GM12873 (cell line): ENCODE data around the gene KCNJ6.

ENCODE experiments used
- TF ChIP-seq, protein P1 (sequence below): IDR thresholded peaks from 2 replicates; pipeline ENCODE4 v1.5.1; 2012; ENCODE audit warnings: low read depth, mild to moderate bottlenecking, moderate library complexity, low read length, control low read depth; ENCODE audit not compliant: insufficient read depth; ENCODE audit errors: missing control alignments

KCNJ6 gene, protein sequence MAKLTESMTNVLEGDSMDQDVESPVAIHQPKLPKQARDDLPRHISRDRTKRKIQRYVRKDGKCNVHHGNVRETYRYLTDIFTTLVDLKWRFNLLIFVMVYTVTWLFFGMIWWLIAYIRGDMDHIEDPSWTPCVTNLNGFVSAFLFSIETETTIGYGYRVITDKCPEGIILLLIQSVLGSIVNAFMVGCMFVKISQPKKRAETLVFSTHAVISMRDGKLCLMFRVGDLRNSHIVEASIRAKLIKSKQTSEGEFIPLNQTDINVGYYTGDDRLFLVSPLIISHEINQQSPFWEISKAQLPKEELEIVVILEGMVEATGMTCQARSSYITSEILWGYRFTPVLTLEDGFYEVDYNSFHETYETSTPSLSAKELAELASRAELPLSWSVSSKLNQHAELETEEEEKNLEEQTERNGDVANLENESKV

DNA sequence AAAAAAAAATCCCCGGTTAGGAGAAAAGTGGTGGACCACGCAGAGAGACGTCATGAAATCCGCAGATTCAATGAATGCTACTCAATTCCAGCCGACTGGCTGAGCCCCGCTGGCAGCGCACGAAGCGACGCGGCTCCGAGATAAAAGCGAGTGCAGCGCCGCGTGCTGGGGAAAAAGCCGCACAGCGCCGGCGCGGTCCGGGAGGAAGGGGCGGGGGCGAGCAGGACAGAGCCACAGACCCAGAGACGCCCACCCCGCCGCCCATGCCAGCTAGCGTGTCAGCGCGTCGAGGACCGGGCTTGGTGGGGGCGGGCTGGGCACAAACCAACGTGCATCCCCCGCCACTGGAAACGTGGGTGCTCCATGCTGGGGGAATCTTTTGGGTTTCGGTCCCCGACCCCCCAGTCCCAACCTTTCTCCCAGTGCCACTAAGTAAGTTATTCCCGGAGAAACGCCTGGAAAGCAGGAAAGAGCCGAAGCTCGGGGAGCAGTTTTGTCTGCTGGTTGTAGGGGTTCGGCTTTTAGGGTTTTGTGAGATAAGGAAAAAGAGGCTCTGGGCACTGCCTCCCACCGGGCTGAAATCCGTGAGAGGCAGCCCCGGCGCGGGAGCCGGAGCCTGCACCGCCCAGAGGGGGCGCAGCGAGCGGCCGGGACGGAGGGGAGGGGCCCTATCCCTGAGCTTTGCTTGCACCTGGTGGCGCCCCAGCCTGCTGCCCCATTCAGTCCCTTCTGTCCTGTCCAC lies at the start of gene KCNJ6:
TSS of gene KCNJ6 (minus strand) at position 148 of the 742 bp plus-strand sequence. CDS start 75,775 bp downstream, outside the sequence.
- TF ChIP-seq, protein P1, sequence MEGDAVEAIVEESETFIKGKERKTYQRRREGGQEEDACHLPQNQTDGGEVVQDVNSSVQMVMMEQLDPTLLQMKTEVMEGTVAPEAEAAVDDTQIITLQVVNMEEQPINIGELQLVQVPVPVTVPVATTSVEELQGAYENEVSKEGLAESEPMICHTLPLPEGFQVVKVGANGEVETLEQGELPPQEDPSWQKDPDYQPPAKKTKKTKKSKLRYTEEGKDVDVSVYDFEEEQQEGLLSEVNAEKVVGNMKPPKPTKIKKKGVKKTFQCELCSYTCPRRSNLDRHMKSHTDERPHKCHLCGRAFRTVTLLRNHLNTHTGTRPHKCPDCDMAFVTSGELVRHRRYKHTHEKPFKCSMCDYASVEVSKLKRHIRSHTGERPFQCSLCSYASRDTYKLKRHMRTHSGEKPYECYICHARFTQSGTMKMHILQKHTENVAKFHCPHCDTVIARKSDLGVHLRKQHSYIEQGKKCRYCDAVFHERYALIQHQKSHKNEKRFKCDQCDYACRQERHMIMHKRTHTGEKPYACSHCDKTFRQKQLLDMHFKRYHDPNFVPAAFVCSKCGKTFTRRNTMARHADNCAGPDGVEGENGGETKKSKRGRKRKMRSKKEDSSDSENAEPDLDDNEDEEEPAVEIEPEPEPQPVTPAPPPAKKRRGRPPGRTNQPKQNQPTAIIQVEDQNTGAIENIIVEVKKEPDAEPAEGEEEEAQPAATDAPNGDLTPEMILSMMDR = no peak

DNA sequence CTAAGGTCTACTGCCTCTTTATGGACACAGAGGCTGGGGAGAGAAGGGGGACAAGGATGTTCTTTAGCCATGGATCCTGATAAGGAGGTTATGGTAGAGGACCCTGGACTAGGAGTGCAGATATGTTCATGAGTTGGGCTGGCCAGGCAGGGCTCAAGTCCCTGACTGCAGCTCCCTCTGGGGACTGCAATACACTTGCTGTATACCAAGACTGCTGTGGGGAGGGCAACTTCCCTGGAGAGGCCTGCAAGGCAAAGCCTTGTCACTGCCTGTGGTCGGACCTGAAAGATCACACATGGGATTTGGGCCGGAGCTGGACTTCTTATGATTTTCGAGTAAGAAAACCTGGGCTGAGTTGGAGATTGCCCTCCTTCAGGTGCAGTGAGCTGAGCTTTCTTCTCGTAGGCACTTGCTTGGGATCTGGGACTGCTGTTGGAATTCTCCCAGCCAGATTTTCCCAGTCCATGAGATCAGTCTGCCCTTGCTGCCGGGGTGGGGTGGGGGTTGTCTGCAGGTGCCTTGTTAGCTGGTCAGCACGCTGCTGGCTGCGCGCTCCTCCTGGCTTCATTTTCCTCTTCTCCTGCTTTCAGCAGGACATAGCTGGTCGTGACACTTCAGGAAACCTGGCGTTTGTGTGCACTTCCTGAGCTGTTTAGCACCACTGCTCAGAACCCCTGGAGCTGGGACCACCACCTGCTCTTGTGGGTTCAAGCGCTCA lies 49.0 kb upstream of the KCNJ6 start:
- TF ChIP-seq, protein P1 = no peak

DNA sequence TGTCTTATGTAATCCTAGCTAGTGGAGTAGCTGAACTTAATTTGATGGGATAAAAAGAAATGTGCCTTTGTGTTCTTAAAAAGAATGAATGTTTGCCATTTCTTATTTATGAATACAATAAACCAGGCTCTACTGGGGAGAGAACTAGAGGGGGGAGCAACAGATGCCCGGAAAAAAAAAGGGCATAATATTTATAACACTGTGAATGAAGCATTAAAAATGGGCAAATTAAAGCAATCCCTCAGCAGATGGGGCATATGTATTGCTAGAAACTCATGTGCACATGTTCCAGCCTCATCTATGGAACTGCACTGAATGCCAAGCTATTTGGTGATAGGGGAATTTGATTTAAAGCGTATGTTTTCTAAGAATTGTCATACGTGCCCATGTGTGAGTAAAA lies 42.3 kb upstream of the KCNJ6 start:
- TF ChIP-seq, protein P1 = no peak

DNA sequence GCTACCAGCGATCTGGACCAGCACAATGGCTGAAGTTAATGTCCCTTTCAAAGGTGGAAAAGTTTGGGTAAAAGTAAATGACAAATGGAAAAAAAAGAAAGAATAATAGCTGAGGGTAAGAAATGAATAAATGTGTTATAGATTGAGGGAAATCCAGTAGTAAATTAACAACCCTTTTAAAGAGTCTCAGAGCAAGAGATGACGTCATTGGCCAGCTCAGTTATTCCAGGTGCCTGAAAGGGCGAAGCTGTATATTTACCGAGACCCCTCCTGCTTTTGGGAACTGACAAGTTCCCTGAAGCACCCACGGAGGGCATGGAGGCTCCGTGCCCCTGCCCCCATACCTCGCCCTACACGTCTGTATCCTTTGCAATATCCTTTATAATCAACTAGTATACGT lies 40.5 kb upstream of the KCNJ6 start:
- TF ChIP-seq, protein P1 = no peak

DNA sequence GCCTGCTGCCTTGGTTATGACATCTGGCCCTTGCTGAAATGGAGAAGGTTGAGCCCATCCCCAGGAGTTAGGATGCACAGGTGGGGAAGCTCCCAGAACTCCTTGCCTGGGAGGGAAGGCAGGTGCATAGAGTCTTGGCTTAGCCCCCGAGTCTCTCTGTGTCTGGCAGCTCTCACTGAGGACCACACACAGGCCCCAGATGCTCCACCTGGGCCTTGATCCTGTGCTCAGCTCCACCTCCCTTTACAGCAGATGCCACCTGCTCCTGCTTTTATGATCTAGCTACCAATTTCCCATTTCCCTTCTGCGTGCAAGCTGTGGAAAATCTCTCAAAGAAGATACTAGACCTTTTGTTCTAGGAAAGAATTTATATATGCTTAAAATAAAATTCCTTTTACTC lies 28.8 kb upstream of the KCNJ6 start:
- TF ChIP-seq, protein P1 = no peak

DNA sequence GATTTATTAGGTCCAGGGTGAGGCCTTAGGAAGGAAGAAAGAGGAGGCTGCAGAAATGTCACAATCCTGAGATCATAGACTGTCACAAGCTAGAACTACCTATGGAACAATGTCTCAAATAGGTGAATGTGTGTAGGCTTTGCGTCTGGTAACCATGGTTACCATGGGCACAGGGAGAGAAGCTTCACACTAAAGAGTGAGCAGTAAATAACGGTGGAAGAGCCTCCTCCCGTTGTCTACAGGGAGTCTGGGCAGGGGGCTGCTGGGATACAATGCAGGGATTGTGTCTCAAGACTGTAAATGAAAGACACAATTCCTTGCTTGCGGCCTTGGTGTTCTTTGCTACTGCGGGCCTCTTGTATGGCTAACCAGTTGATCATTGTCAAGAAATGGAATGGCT lies 28.2 kb upstream of the KCNJ6 start:
- TF ChIP-seq, protein P1 = no peak

DNA sequence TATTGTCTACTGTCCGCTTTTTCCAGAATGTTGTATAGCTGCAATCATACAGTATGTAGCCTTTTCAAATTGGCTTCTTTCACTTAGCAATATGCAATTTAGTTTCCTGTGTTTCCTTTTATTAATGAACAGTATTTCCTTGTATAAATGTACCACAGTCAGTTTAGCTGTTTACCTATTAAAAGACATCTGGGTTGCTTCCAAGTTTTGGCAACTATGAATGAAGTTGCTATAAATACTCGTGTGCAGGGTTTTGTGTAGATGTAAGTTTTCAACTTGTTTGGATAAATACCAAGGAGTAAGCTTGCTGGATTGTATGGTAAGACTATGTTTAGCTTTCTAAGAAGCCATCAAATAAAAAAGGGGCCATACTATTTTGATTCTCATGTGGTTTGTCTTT lies 24.4 kb upstream of the KCNJ6 start:
- TF ChIP-seq, protein P1 = no peak
